Lower lobe of right lung (tissue), 2 donors: ENCODE results near the gene PRKN. TPM values are rescaled to one million over a fixed set of nuclear protein-coding genes. Genes with fewer than 3 reads are reported as not detected.

Experiments
- ATAC-seq, 2 donors: fragments of 200-7000 bp; cut with Tn5 transposase; one replicate each; pipeline ENCODE4 v1.9.1; 2020 to 2022; ENCODE audit warnings: mild to moderate bottlenecking in 2 of 2, moderate library complexity in 2 of 2
- DNase-seq: peaks from one replicate; pipeline ENCODE4 v3.0.0-alpha.2; 2020
- H3K27ac ChIP-seq: fragments of 200-600 bp; one replicate; pipeline ENCODE4 v1.8.0; 2022
- H3K27me3 ChIP-seq: fragments of 200-600 bp; one replicate; pipeline ENCODE4 v1.8.0; 2022; ENCODE audit warnings: low read depth
- H3K36me3 ChIP-seq: fragments of 200-600 bp; one replicate; pipeline ENCODE4 v1.8.0; 2022; ENCODE audit warnings: mild to moderate bottlenecking
- H3K4me1 ChIP-seq: fragments of 200-600 bp; one replicate; pipeline ENCODE4 v1.8.0; 2022
- H3K4me3 ChIP-seq: fragments of 200-600 bp; one replicate; pipeline ENCODE4 v1.8.0; 2022; ENCODE audit warnings: mild to moderate bottlenecking
- H3K9me3 ChIP-seq: fragments of 200-600 bp; one replicate; pipeline ENCODE4 v1.8.0; 2022
- CTCF ChIP-seq: fragments of 200-600 bp; IDR thresholded peaks from one replicate; pipeline ENCODE4 v1.8.0; 2022; ENCODE audit warnings: antibody characterized with exemption, mild to moderate bottlenecking
- intact Hi-C: fragments of 100-400 bp; cut with DNase I; formaldehyde crosslinking; loops from one replicate; pipeline ENCODE4 v1.11.0; 2022
- total RNA-seq: library from RNA; stranded (reverse); fragmentation: NEBNext Ultra II Directional; extraction: Animal tissue kit (Norgen Biotek cat#: 25700); gene quantifications from one replicate; pipeline ENCODE4 v1.2.1, GENCODE V29; 2021
- donor health status: DM: no; HTN: yes; CAD: no; lungs with severe emphysema.

PRKN gene
- total RNA-seq, 1 donor from 2014 or later, result 6.1 TPM

- Histone ChIP-seq H3K27ac (no peak overlapping the region), H3K9me3 (no peaks in the 10 kb centered on the region), H3K36me3 (no peaks in the 10 kb centered on the region), H3K4me3 (no peak overlapping the region), H3K27me3 (no peaks in the 10 kb centered on the region), H3K4me1 (peaks cover 15% of the 10 kb centered on the region)
- ATAC-seq, result no peak
- TF ChIP-seq CTCF, result no peak
- intact Hi-C loops, result no loop called here
- DNase-seq, result no peak
These were observed 546.5 kb downstream of the PRKN start for GRCh38 chr6:162181111-162181510.

GRCh38 chr6:162179196-162179951 lies 548.2 kb downstream of the PRKN start:
- H3K4me3 ChIP-seq, result no peak overlapping the region
- H3K9me3 ChIP-seq, result no peaks in the 10 kb centered on the region
- H3K27ac ChIP-seq, result no peak overlapping the region
- ATAC-seq (no peak), DNase-seq (no peak)
- intact Hi-C loops, result no loop called here
- H3K36me3 ChIP-seq, result no peaks in the 10 kb centered on the region
- H3K4me1 ChIP-seq, result peaks cover 15% of the 10 kb centered on the region
- H3K27me3 ChIP-seq, result no peaks in the 10 kb centered on the region
- no peak for TF ChIP-seq CTCF

GRCh38 chr6:162178666-162179065 lies 548.9 kb downstream of the PRKN start:
- H3K36me3 ChIP-seq, result no peaks in the 10 kb centered on the region
- no peak overlapping the region for H3K4me3 ChIP-seq
- ATAC-seq (no peak), DNase-seq (no peak)
- H3K4me1 ChIP-seq, result peaks cover 15% of the 10 kb centered on the region
- H3K27ac ChIP-seq, result no peak overlapping the region
- TF ChIP-seq CTCF, result no peak
- no peaks in the 10 kb centered on the region for H3K27me3 ChIP-seq
- H3K9me3 ChIP-seq, result no peaks in the 10 kb centered on the region
- intact Hi-C loops, result no loop called here

GRCh38 chr6:162178266-162178665 lies 549.3 kb downstream of the PRKN start:
- Histone ChIP-seq H3K27me3 (no peaks in the 10 kb centered on the region), H3K4me3 (no peak overlapping the region), H3K4me1 (peaks cover 15% of the 10 kb centered on the region), H3K27ac (no peak overlapping the region), H3K36me3 (no peaks in the 10 kb centered on the region), H3K9me3 (no peaks in the 10 kb centered on the region)
- ATAC-seq (no peak), DNase-seq (no peak)
- no peak for TF ChIP-seq CTCF
- intact Hi-C loops, result no loop called here

GRCh38 chr6:162177746-162178145 lies 549.8 kb downstream of the PRKN start:
- Histone ChIP-seq H3K27me3 (no peaks in the 10 kb centered on the region), H3K36me3 (no peaks in the 10 kb centered on the region), H3K27ac (no peak overlapping the region), H3K4me1 (peaks cover 15% of the 10 kb centered on the region), H3K4me3 (no peak overlapping the region), H3K9me3 (no peaks in the 10 kb centered on the region)
- no peak for TF ChIP-seq CTCF
- ATAC-seq, result no peak
- no peak for DNase-seq
- intact Hi-C loops, result no loop called here
